Epithelial cell of proximal tubule (primary cell): ENCODE results near the gene CDH12. TPM values are rescaled to one million over a fixed set of nuclear protein-coding genes. Genes with fewer than 3 reads are reported as not detected.
"Not testable (repeated sequence)": the region's sequence is repeated elsewhere in the genome, so short reads cannot be mapped to it uniquely, and the experiment has no call there.

Experiments
- DNase-seq: peaks from one replicate; pipeline ENCODE4 v3.0.0-alpha.2; 2011; ENCODE audit warnings: low read depth
- H3K4me3 ChIP-seq: 2 replicates; pipeline ENCODE4 v1.5.1; 2011; ENCODE audit warnings: low read depth, mild to moderate bottlenecking, low read length
- total RNA-seq: library from RNA; depleted of rRNA; stranded (reverse); fragments of >200 nt; gene quantifications from 2 replicates; pipeline ENCODE4 v1.2.3, GENCODE V29; 2015
- TF ChIP-seq, protein P1 (sequence below): conservative IDR thresholded peaks from 2 replicates; pipeline ENCODE4 v1.5.1; 2012; ENCODE audit warnings: low read depth, mild to moderate bottlenecking, low read length

CDH12 gene
- total RNA-seq, 1 donor from 2014 or later: not detected

DNA sequence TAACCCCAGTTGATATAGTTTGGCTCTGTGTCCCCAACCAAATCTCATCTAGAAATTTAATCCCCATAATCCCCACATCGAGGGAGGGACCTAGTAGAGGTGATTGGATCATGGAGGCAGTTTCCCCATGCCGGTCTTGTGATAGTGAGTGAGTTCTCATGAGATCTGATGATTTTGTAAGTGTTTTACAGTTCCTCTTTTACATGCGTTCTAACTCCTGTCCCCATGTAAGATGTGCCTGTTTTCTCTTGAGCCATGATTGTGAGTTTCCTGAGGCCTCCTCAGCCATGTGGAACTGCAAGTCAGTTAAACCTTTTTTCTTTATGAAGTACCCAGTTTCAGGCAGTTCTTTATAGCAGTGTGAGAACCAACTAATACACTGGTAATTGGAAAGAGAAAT, 73.6 kb downstream of the CDH12 start:
- TF ChIP-seq, protein P1, sequence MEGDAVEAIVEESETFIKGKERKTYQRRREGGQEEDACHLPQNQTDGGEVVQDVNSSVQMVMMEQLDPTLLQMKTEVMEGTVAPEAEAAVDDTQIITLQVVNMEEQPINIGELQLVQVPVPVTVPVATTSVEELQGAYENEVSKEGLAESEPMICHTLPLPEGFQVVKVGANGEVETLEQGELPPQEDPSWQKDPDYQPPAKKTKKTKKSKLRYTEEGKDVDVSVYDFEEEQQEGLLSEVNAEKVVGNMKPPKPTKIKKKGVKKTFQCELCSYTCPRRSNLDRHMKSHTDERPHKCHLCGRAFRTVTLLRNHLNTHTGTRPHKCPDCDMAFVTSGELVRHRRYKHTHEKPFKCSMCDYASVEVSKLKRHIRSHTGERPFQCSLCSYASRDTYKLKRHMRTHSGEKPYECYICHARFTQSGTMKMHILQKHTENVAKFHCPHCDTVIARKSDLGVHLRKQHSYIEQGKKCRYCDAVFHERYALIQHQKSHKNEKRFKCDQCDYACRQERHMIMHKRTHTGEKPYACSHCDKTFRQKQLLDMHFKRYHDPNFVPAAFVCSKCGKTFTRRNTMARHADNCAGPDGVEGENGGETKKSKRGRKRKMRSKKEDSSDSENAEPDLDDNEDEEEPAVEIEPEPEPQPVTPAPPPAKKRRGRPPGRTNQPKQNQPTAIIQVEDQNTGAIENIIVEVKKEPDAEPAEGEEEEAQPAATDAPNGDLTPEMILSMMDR: no peak
- H3K4me3 ChIP-seq: no peak overlapping the region
- DNase-seq: no peak

GRCh38 chr5:22776285-22776684, 76.9 kb downstream of the CDH12 start:
- H3K4me3 ChIP-seq: no peak overlapping the region
- TF ChIP-seq, protein P1: no peak
- no peak for DNase-seq

- not testable (repeated sequence) for H3K4me3 ChIP-seq, DNase-seq
These were observed 78.9 kb downstream of the CDH12 start for GRCh38 chr5:22774214-22774613.

DNA sequence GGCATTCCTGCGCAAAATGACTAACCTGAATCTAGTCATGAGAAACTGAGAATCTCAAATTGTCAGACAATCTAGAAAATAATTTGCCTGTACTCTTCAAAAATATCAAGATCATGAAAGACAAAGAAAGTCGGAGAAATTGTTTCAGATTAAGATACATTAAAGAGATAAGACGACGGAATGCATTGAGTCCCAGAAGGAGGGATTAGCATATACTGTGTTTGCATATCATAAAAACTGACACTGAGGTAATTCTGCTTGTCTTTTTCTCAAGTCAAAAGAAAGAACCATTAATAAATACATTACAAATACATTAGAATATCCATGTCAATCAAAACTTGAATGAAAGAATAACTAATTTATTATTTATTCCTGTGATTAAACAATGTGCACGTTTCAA, 88.4 kb downstream of the CDH12 start:
- TF ChIP-seq, protein P1: no peak
- no peak for DNase-seq
- no peak overlapping the region for H3K4me3 ChIP-seq

DNA sequence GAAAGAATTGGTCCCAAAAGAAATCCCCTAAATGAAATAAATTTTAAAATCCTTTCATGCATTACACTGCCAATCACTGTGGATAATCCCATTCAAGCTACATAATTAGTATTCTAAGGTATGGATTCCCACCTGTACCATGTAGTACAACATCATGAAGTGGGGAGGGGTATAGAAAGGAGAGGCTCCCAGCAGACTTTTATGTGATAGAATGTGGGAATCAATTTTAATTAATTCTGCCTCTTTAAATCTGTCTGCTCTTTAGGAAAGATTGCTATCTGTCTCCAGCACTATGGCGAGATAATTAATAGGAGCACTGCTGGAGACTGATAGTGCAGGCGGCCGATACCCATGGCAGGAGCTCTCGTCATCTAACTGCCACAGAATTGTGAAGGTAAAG, 95.4 kb downstream of the CDH12 start:
- TF ChIP-seq, protein P1: no peak
- no peak for DNase-seq
- no peak overlapping the region for H3K4me3 ChIP-seq

- no peak for DNase-seq
- TF ChIP-seq, protein P1: no peak
These were observed 99.0 kb downstream of the CDH12 start for GRCh38 chr5:22754155-22754554.

DNA sequence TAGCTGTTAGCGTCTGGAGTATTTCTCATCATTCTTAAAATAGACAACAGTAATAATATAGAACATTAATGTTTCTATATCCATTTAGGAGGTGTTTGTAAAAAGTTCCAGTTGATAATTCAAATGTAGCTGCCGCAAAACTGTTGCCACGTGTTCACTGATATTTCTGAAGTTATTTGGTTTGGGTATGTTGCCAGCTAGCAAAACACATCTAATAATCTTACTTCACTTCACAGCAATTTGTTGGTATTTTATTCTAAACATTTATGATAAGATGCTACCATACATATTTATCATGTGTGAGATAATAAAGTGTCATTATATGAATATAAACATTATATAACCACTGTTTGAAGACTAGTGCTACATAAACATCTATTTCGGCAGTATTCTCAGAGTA, 101.6 kb downstream of the CDH12 start:
- no peak overlapping the region for H3K4me3 ChIP-seq
- DNase-seq: no peak
- TF ChIP-seq, protein P1: no peak

More at GRCh38 chr5:22754155-22754554, 99.0 kb downstream of the CDH12 start:
- H3K4me3 ChIP-seq: no peak overlapping the region
